Right atrium auricular region (tissue), 2 donors: ENCODE data around the gene ANP32E. TPM values are rescaled to one million over a fixed set of nuclear protein-coding genes. Genes with fewer than 3 reads are reported as not detected.
A peak's percentile ranks its signal among the peaks of the same experiment; 100 is the strongest.

Experiments
- DNase-seq: peaks from one replicate; pipeline ENCODE4 v3.0.0-alpha.2; 2019; ENCODE audit warnings: low spot score
- H3K27ac ChIP-seq, 2 donors: fragments of 200-600 bp; sonication (generic); 1 replicate in 1 of 2; 2 replicates in 1 of 2; pipeline ENCODE4 v1.5.1; 2016 to 2019
- H3K27me3 ChIP-seq, 2 donors: fragments of 200-600 bp; sonication (generic); one replicate each; pipeline versions ENCODE4 v1.5.1 to v1.6.0; 2017 to 2019
- H3K36me3 ChIP-seq: fragments of 200-600 bp; sonication (generic); one replicate; pipeline ENCODE4 v1.5.1; 2016
- H3K4me1 ChIP-seq, 2 donors: fragments of 200-600 bp; sonication (generic); one replicate each; pipeline versions ENCODE4 v1.5.1 to v1.6.0; 2017 to 2019
- H3K4me3 ChIP-seq, 2 donors: fragments of 200-600 bp; sonication (generic); 1 replicate in 1 of 2; 2 replicates in 1 of 2; pipeline ENCODE4 v1.5.1; 2017 to 2019; ENCODE audit warnings: mild to moderate bottlenecking in 1 of 2, moderate library complexity in 1 of 2
- H3K9me3 ChIP-seq, 2 donors: fragments of 200-600 bp; sonication (generic); one replicate each; pipeline ENCODE4 v1.5.1; 2019
- total RNA-seq, 2 donors: library from RNA; depleted of rRNA; stranded (reverse); fragments of >200 nt; gene quantifications; one replicate each; pipeline ENCODE4 v1.1.0, GENCODE V29; 2016
- TF ChIP-seq, protein P1 (sequence below), 2 donors: fragments of 200-600 bp; sonication (generic); IDR thresholded peaks; one replicate each; pipeline ENCODE4 v1.5.1; 2019; ENCODE audit warnings: antibody characterized with exemption in 2 of 2

The ANP32E gene
- total RNA-seq = 10 to 100 TPM; 19.0 to 24.5 TPM

GRCh38 chr1:150235852-150236613, at the start of gene ANP32E:
ANP32E (minus strand) TSS chr1:150236112; CDS start chr1:150235786, 326 bp downstream.
- peak; percentile 98 for DNase-seq
- Histone ChIP-seq H3K4me3 (peak within 1 kb of the TSS; percentile 84 to 88), H3K27ac (peak within 1 kb of the TSS; percentile 95 to 96), H3K4me1 (peaks cover 0 to 16% of the 10 kb centered on the region in 2 donors), H3K36me3 (no peaks in the 10 kb centered on the region), H3K27me3 (no peaks in the 10 kb centered on the region), H3K9me3 (no peaks in the 10 kb centered on the region)
- TF ChIP-seq, protein P1, sequence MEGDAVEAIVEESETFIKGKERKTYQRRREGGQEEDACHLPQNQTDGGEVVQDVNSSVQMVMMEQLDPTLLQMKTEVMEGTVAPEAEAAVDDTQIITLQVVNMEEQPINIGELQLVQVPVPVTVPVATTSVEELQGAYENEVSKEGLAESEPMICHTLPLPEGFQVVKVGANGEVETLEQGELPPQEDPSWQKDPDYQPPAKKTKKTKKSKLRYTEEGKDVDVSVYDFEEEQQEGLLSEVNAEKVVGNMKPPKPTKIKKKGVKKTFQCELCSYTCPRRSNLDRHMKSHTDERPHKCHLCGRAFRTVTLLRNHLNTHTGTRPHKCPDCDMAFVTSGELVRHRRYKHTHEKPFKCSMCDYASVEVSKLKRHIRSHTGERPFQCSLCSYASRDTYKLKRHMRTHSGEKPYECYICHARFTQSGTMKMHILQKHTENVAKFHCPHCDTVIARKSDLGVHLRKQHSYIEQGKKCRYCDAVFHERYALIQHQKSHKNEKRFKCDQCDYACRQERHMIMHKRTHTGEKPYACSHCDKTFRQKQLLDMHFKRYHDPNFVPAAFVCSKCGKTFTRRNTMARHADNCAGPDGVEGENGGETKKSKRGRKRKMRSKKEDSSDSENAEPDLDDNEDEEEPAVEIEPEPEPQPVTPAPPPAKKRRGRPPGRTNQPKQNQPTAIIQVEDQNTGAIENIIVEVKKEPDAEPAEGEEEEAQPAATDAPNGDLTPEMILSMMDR (IDR thresholded peaks at IDR 0.05) = no peak

DNA sequence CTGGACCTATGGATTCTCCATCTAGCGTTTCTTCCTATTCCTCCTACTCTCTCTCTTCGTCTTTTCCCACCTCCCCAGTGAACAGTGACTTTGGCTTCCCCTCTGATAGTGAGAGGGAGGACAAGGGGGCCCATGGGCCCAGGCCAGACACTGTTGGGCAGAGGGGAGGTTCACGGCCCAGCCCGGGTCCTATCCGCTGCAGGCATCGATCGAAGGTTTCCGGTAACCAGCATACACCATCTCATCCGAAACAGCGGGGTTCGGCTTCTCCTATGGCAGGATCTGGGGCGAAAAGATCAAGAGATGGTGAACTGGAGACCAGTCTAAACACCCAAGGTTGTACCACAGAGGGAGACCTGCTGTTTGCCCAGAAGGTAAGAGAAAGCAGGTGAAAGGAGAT, 47.3 kb upstream of the ANP32E start:
- peaks cover 0 to 20% of the 10 kb centered on the region in 2 donors for H3K4me1 ChIP-seq
- peak overlapping the region; percentile 46 to 60 for H3K4me3 ChIP-seq
- TF ChIP-seq, protein P1 (IDR thresholded peaks at IDR 0.05) = no peak
- no peaks in the 10 kb centered on the region for H3K9me3 ChIP-seq
- no peaks in the 10 kb centered on the region for H3K27me3 ChIP-seq
- peaks cover 17% of the 10 kb centered on the region for H3K36me3 ChIP-seq
- H3K27ac ChIP-seq = peak overlapping the region; percentile 90 to 98
- no peak for DNase-seq

GRCh38 chr1:150282558-150282958, 46.6 kb upstream of the ANP32E start:
- TF ChIP-seq, protein P1 (IDR thresholded peaks at IDR 0.05) = no peak
- Histone ChIP-seq H3K9me3 (no peaks in the 10 kb centered on the region), H3K4me1 (peaks cover 0 to 20% of the 10 kb centered on the region in 2 donors), H3K4me3 (peak overlapping the region; percentile 46 to 60), H3K36me3 (peaks cover 15% of the 10 kb centered on the region), H3K27me3 (no peaks in the 10 kb centered on the region), H3K27ac (peak overlapping the region; percentile 90 to 98)
- DNase-seq = no peak

- peak; percentile 99 for DNase-seq
- TF ChIP-seq, protein P1 (IDR thresholded peaks at IDR 0.05) = no peak
- H3K4me1 ChIP-seq = peaks cover 0 to 20% of the 10 kb centered on the region in 2 donors
- H3K27ac ChIP-seq = peak within 1 kb of the TSS; percentile 90 to 98
- H3K36me3 ChIP-seq = peaks cover 9% of the 10 kb centered on the region
- H3K9me3 ChIP-seq = no peaks in the 10 kb centered on the region
- peak within 1 kb of the TSS; percentile 46 to 60 for H3K4me3 ChIP-seq
- H3K27me3 ChIP-seq = no peaks in the 10 kb centered on the region
Measured at GRCh38 chr1:150281758-150282557, 46.0 kb upstream of the ANP32E start, which contains the start of gene CIART. CIART (plus strand) TSS chr1:150282554; CDS start chr1:150283268, 714 bp downstream.

GRCh38 chr1:150281221-150281757, 45.4 kb upstream of the ANP32E start:
- Histone ChIP-seq H3K27ac (peak overlapping the region; percentile 90 to 98), H3K4me1 (peaks cover 0 to 20% of the 10 kb centered on the region in 2 donors), H3K36me3 (peaks cover 3% of the 10 kb centered on the region), H3K4me3 (peak overlapping the region; percentile 37 to 60), H3K27me3 (no peaks in the 10 kb centered on the region), H3K9me3 (no peaks in the 10 kb centered on the region)
- TF ChIP-seq, protein P1 (IDR thresholded peaks at IDR 0.05) = peak; percentile 72 to 86
- peak; percentile 77 for DNase-seq
